ENCODE results near the gene EML6.
"Not testable (repeated sequence)": the region's sequence is repeated elsewhere in the genome, so short reads cannot be mapped to it uniquely, and the experiment has no call there.

GRCh38 chr2:54990694-54991093, 267.2 kb downstream of the EML6 start:
- TF ChIP-seq POLR2AphosphoS5 (IDR thresholded peaks at IDR 0.05; ENCODE audit: borderline replicate concordance, low read depth, low read length); EZH2 (IDR thresholded peaks at IDR 0.05): not testable (repeated sequence)

All from SK-N-MC (cell line).